Measurements from ENCODE around the gene SLC15A1. TPM values are rescaled to one million over a fixed set of nuclear protein-coding genes. Genes with fewer than 3 reads are reported as not detected.

SLC15A1 gene
- total RNA-seq, 4 donors from 2014 or later: not detected

GRCh38 chr13:98675837-98676236, 76.6 kb downstream of the SLC15A1 start:
- H3K27me3 ChIP-seq: no peaks in the 10 kb centered on the region
- 91% methylated on average over 15 to 16 of the region's 16 CpGs for WGBS, 2 donors

DNA sequence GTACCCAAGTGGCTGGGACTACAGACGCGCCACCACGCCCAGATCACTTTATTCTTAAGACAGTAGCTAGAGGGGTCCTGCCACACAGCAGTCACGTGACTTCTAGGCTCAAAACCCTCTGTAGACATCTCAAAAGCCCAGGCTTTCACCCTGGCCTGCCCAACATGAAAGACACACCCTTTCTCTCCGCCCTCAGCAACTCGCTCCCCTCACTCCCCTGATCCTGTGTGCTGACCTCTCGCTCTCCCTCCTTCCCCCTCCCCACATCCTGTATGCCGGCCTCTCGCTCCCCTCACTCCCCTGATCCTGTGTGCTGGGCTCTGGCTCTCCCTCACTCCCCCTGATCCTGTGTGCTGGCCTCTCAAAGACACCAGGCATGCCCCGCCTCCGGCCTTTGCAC, 77.4 kb downstream of the SLC15A1 start:
- no peaks in the 10 kb centered on the region for H3K9me3 ChIP-seq
- WGBS, 2 donors: 84 to 86% methylated on average over 11 of the region's 11 CpGs
- H3K4me3 ChIP-seq: no peak overlapping the region
- H3K4me1 ChIP-seq: peaks cover 0 to 9% (median 4%) of the 10 kb centered on the region in 4 donors
- H3K36me3 ChIP-seq: no peaks in the 10 kb centered on the region
- TF ChIP-seq, protein P1, sequence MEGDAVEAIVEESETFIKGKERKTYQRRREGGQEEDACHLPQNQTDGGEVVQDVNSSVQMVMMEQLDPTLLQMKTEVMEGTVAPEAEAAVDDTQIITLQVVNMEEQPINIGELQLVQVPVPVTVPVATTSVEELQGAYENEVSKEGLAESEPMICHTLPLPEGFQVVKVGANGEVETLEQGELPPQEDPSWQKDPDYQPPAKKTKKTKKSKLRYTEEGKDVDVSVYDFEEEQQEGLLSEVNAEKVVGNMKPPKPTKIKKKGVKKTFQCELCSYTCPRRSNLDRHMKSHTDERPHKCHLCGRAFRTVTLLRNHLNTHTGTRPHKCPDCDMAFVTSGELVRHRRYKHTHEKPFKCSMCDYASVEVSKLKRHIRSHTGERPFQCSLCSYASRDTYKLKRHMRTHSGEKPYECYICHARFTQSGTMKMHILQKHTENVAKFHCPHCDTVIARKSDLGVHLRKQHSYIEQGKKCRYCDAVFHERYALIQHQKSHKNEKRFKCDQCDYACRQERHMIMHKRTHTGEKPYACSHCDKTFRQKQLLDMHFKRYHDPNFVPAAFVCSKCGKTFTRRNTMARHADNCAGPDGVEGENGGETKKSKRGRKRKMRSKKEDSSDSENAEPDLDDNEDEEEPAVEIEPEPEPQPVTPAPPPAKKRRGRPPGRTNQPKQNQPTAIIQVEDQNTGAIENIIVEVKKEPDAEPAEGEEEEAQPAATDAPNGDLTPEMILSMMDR (IDR thresholded peaks at IDR 0.05): no peak
- TF ChIP-seq POLR2A (IDR thresholded peaks at IDR 0.05) (no peak), EP300 (IDR thresholded peaks at IDR 0.05) (no peak)
- no peak for DNase-seq (ENCODE audit: low spot score in 2 of 2)
- H3K27ac ChIP-seq: no peak overlapping the region
- H3K27me3 ChIP-seq: no peaks in the 10 kb centered on the region

More at GRCh38 chr13:98675837-98676236, 76.6 kb downstream of the SLC15A1 start:
- Histone ChIP-seq H3K9me3 (no peaks in the 10 kb centered on the region), H3K4me3 (no peak overlapping the region), H3K36me3 (no peaks in the 10 kb centered on the region), H3K27ac (no peak overlapping the region), H3K4me1 (peaks cover 0 to 9% (median 4%) of the 10 kb centered on the region in 4 donors)
- TF ChIP-seq EP300 (IDR thresholded peaks at IDR 0.05) (no peak), POLR2A (IDR thresholded peaks at IDR 0.05) (no peak)
- DNase-seq (ENCODE audit: low spot score in 2 of 2): no peak

- no peak for TF ChIP-seq POLR2A (IDR thresholded peaks at IDR 0.05)
- TF ChIP-seq, protein P1 (IDR thresholded peaks at IDR 0.05): peak; percentile 78 to 92 (median 81)
- peak in 1 of 2 donors; percentile 40 for TF ChIP-seq EP300 (IDR thresholded peaks at IDR 0.05)
- DNase-seq (ENCODE audit: low spot score in 2 of 2): peak; percentile 50 to 75
Observed at GRCh38 chr13:98672947-98673613, 79.4 kb downstream of the SLC15A1 start.

DNA sequence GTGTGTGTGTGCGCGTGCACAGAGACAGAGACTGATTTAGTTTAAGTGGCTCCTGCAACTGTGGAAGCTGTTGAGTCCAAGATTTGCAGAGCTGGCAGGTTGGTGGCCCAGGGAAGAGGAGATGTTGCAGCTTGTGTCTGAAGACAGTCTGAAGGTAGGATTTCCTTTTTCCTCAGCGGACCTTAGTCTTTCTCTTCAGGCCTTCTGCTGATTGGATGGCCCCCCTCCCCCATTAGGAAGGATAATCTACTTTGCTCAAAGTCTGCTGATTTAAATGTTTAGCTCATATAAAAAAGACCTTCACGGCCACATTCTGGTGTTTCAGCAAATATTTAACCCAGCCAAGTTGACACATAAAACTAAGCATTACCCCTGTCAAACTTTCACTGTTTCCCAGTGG, 84.3 kb downstream of the SLC15A1 start:
- Histone ChIP-seq H3K4me1 (peaks cover 0 to 11% (median 4%) of the 10 kb centered on the region in 4 donors), H3K27me3 (no peaks in the 10 kb centered on the region)

More at GRCh38 chr13:98672947-98673613, 79.4 kb downstream of the SLC15A1 start:
- H3K27ac ChIP-seq: no peak overlapping the region
- no peaks in the 10 kb centered on the region for H3K9me3 ChIP-seq
- no peaks in the 10 kb centered on the region for H3K36me3 ChIP-seq
- 14 to 15% methylated on average over 11 of the region's 11 CpGs for WGBS, 2 donors
- no peaks in the 10 kb centered on the region for H3K27me3 ChIP-seq
- no peak overlapping the region for H3K4me3 ChIP-seq
- H3K4me1 ChIP-seq: peaks cover 0 to 9% (median 4%) of the 10 kb centered on the region in 4 donors

GRCh38 chr13:98665638-98665995, 86.9 kb downstream of the SLC15A1 start:
- peaks cover 0 to 5% (median 0%) of the 10 kb centered on the region in 4 donors for H3K4me1 ChIP-seq
- no peak overlapping the region for H3K27ac ChIP-seq
- DNase-seq (ENCODE audit: low spot score in 2 of 2): no peak
- TF ChIP-seq, protein P1 (IDR thresholded peaks at IDR 0.05): no peak
- no peak for TF ChIP-seq POLR2A (IDR thresholded peaks at IDR 0.05)
- H3K9me3 ChIP-seq: no peaks in the 10 kb centered on the region
- H3K36me3 ChIP-seq: no peaks in the 10 kb centered on the region
- H3K27me3 ChIP-seq: no peaks in the 10 kb centered on the region
- H3K4me3 ChIP-seq: no peak overlapping the region

More for the DNA sequence above, 84.3 kb downstream of the SLC15A1 start:
- H3K36me3 ChIP-seq: no peaks in the 10 kb centered on the region
- no peak for TF ChIP-seq POLR2A (IDR thresholded peaks at IDR 0.05)
- TF ChIP-seq, protein P1 (IDR thresholded peaks at IDR 0.05): no peak
- TF ChIP-seq EP300 (IDR thresholded peaks at IDR 0.05): no peak
- WGBS, 2 donors: 85 to 86% methylated on average over 4 of the region's 4 CpGs
- no peak overlapping the region for H3K27ac ChIP-seq
- H3K9me3 ChIP-seq: no peaks in the 10 kb centered on the region
- no peak for DNase-seq (ENCODE audit: low spot score in 2 of 2)
- no peak overlapping the region for H3K4me3 ChIP-seq
